H9 (cell line): ENCODE data around the gene ST6GALNAC2. TPM values are rescaled to one million over a fixed set of nuclear protein-coding genes. Genes with fewer than 3 reads are reported as not detected.

Experiments
- DNase-seq: peaks from one replicate; pipeline ENCODE4 v3.0.0-alpha.2; 2017
- H2AFZ ChIP-seq: one replicate; pipeline ENCODE4 v1.6.1; 2013; ENCODE audit warnings: mild to moderate bottlenecking, low read length, control low read depth, moderate library complexity
- H2AK5ac ChIP-seq: 2 replicates; pipeline ENCODE4 v1.6.1; 2013; ENCODE audit warnings: low read length, control low read depth, mixed read lengths; ENCODE audit not compliant: insufficient read length
- H2BK120ac ChIP-seq: one replicate; pipeline ENCODE4 v1.6.1; 2013; ENCODE audit warnings: low read depth, mild to moderate bottlenecking, low read length, control low read depth, inconsistent platforms; ENCODE audit not compliant: poor library complexity, severe bottlenecking
- H2BK12ac ChIP-seq: 2 replicates; pipeline ENCODE4 v1.6.1; 2013; ENCODE audit warnings: low read length, control low read depth, mixed read lengths, low read depth; ENCODE audit not compliant: insufficient read length
- H2BK15ac ChIP-seq: 2 replicates; pipeline ENCODE4 v1.6.1; 2013; ENCODE audit warnings: low read depth, low read length, control low read depth
- H2BK20ac ChIP-seq: one replicate; pipeline ENCODE4 v1.6.1; 2013; ENCODE audit warnings: low read depth, mild to moderate bottlenecking, low read length, control low read depth, inconsistent platforms; ENCODE audit not compliant: poor library complexity, severe bottlenecking
- H2BK5ac ChIP-seq: 2 replicates; pipeline ENCODE4 v1.6.1; 2013; ENCODE audit warnings: low read length, control low read depth, mixed read lengths; ENCODE audit not compliant: insufficient read length
- H3K14ac ChIP-seq: 2 replicates; pipeline ENCODE4 v1.6.1; 2013; ENCODE audit warnings: low read length, control low read depth; ENCODE audit not compliant: insufficient read depth
- H3K18ac ChIP-seq: 2 replicates; pipeline ENCODE4 v1.6.1; 2013; ENCODE audit warnings: low read depth, mild to moderate bottlenecking, mixed read lengths, low read length, control low read depth; ENCODE audit not compliant: insufficient read length
- H3K23ac ChIP-seq: 2 replicates; pipeline ENCODE4 v1.6.1; 2013; ENCODE audit warnings: low read length, control low read depth, mixed read lengths, low read depth; ENCODE audit not compliant: insufficient read length
- H3K23me2 ChIP-seq: 2 replicates; pipeline ENCODE4 v1.6.1; 2013; ENCODE audit warnings: low read depth, mild to moderate bottlenecking, mixed read lengths, low read length, control low read depth; ENCODE audit not compliant: insufficient read length, poor library complexity, severe bottlenecking
- H3K27ac ChIP-seq: 2 replicates; pipeline ENCODE4 v1.5.1; 2013; ENCODE audit warnings: low read length, control low read depth, mixed read lengths, low read depth; ENCODE audit not compliant: insufficient read length
- H3K27me3 ChIP-seq: 2 replicates; pipeline ENCODE4 v1.6.1; 2013; ENCODE audit warnings: low read length, control low read depth, inconsistent platforms; ENCODE audit not compliant: insufficient read depth
- H3K4ac ChIP-seq: 2 replicates; pipeline ENCODE4 v1.6.1; 2013; ENCODE audit warnings: low read depth, mild to moderate bottlenecking, control low read depth, inconsistent platforms, low read length, moderate library complexity
- H3K4me1 ChIP-seq: 2 replicates; pipeline ENCODE4 v1.6.1; 2013; ENCODE audit warnings: low read length, control low read depth, inconsistent platforms; ENCODE audit not compliant: insufficient read depth
- H3K4me2 ChIP-seq: 2 replicates; pipeline ENCODE4 v1.6.1; 2013; ENCODE audit warnings: low read length, control low read depth, mixed read lengths; ENCODE audit not compliant: insufficient read length, insufficient read depth
- H3K56ac ChIP-seq: 2 replicates; pipeline ENCODE4 v1.6.1; 2013; ENCODE audit warnings: low read depth, mild to moderate bottlenecking, mixed read lengths, low read length, control low read depth; ENCODE audit not compliant: insufficient read length
- H3K79me1 ChIP-seq: 2 replicates; pipeline ENCODE4 v1.6.1; 2013; ENCODE audit warnings: low read depth, mild to moderate bottlenecking, moderate library complexity, low read length, control low read depth, inconsistent platforms; ENCODE audit not compliant: insufficient read depth, poor library complexity, severe bottlenecking
- H3K79me2 ChIP-seq: 2 replicates; pipeline ENCODE4 v1.6.1; 2013; ENCODE audit warnings: low read length, control low read depth, inconsistent platforms; ENCODE audit not compliant: insufficient read depth
- H3K9ac ChIP-seq: 2 replicates; pipeline ENCODE4 v1.6.1; 2013; ENCODE audit warnings: low read length, control low read depth, mixed read lengths; ENCODE audit not compliant: insufficient read length; ENCODE audit errors: extremely low read depth
- H3K9me3 ChIP-seq: one replicate; pipeline ENCODE4 v1.6.1; 2013; ENCODE audit warnings: low read depth, low read length, inconsistent platforms; ENCODE audit not compliant: control insufficient read depth
- H3T11ph ChIP-seq: one replicate; pipeline ENCODE4 v1.6.1; 2013; ENCODE audit warnings: mild to moderate bottlenecking, low read length, control low read depth, inconsistent platforms
- H4K20me1 ChIP-seq: one replicate; pipeline ENCODE4 v1.6.1; 2013; ENCODE audit not compliant: control insufficient read depth, insufficient read length, insufficient read depth
- H4K5ac ChIP-seq: 2 replicates; pipeline ENCODE4 v1.6.1; 2013; ENCODE audit warnings: low read depth, mild to moderate bottlenecking, mixed read lengths, low read length, control low read depth; ENCODE audit not compliant: insufficient read length
- H4K8ac ChIP-seq: replicated peaks from 2 replicates; pipeline ENCODE4 v1.6.1; 2013; ENCODE audit warnings: low read length, control low read depth, mixed read lengths, low read depth; ENCODE audit not compliant: insufficient read length
- H4K91ac ChIP-seq: 2 replicates; pipeline ENCODE4 v1.6.1; 2013; ENCODE audit warnings: low read depth, mild to moderate bottlenecking, moderate library complexity, mixed read lengths, low read length, control low read depth; ENCODE audit not compliant: insufficient read length
- H3K27ac Mint-ChIP-seq, 3 experiments: 2 replicates in 2 of 3; 3 replicates in 1 of 3; pipeline ENCODE4 v1.8.0; 2020 to 2021; ENCODE audit warnings: mixed read lengths in 3 of 3, mild to moderate bottlenecking in 1 of 3, moderate library complexity in 1 of 3
- H3K27me3 Mint-ChIP-seq: 2 replicates; pipeline ENCODE4 v1.8.0; 2021; ENCODE audit warnings: low read depth, mild to moderate bottlenecking, moderate library complexity, mixed read lengths
- H3K36me3 Mint-ChIP-seq, 3 experiments: 2 replicates in 2 of 3; 3 replicates in 1 of 3; pipeline ENCODE4 v1.8.0; 2020 to 2021; ENCODE audit warnings: low read depth in 3 of 3, mixed read lengths in 3 of 3; ENCODE audit not compliant: insufficient read depth in 1 of 3
- H3K4me1 Mint-ChIP-seq, 2 experiments: 2 replicates each; pipeline ENCODE4 v1.8.0; 2020; ENCODE audit warnings: mixed read lengths in 2 of 2
- H3K4me3 Mint-ChIP-seq, 2 experiments: 2 replicates in 1 of 2; 3 replicates in 1 of 2; pipeline ENCODE4 v1.8.0; 2020 to 2021; ENCODE audit warnings: mild to moderate bottlenecking in 2 of 2, mixed read lengths in 2 of 2, moderate library complexity in 1 of 2
- H3K9me3 Mint-ChIP-seq, 2 experiments: 2 replicates in 1 of 2; 3 replicates in 1 of 2; pipeline ENCODE4 v1.8.0; 2020; ENCODE audit warnings: mild to moderate bottlenecking in 2 of 2, mixed read lengths in 2 of 2, moderate library complexity in 1 of 2
- CTCF ChIP-seq: fragments of 200-600 bp; sonication (generic); conservative IDR thresholded peaks from 3 replicates; pipeline ENCODE4 v1.8.0; 2021; ENCODE audit warnings: antibody characterized with exemption, mild to moderate bottlenecking
- WGBS: extraction: QIAGEN DNeasy Blood & Tissue Kit; methylation state at CpG from one replicate; pipeline ENCODE4 v1.1.7; 2013; ENCODE audit warnings: missing lambda C conversion rate, low lambda C conversion rate, mixed read lengths; ENCODE audit not compliant: insufficient read length; ENCODE audit errors: extremely low coverage; 5-methylcytosine and 5-hydroxymethylcytosine counted together
- total RNA-seq: library from RNA; stranded (reverse); gene quantifications from 2 replicates; pipeline ENCODE4 v1.2.1, GENCODE V29; 2021

ST6GALNAC2 gene
- total RNA-seq, 1 experiment from 2014 or later: 0.46 TPM

GRCh38 chr17:76586741-76587487, 1.3 kb upstream of the ST6GALNAC2 start:
- Histone ChIP-seq H3K79me1 (no peaks in the 10 kb centered on the region), H3K27me3 (peaks cover 36% of the 10 kb centered on the region; the same call in 1 of the 2 replicates), H4K91ac (no peak overlapping the region), H2BK12ac (no peak overlapping the region), H2BK20ac (no peak overlapping the region), H2BK15ac (no peak overlapping the region), H3K18ac (no peak overlapping the region), H3K23me2 (peaks cover 11% of the 10 kb centered on the region), H3K14ac (no peak overlapping the region), H2AFZ (no peak overlapping the region), H2BK5ac (no peak overlapping the region), H4K8ac (no peak overlapping the region), H3K79me2 (no peaks in the 10 kb centered on the region), H3K4ac (no peak overlapping the region), H4K20me1 (peaks cover 2% of the 10 kb centered on the region), H3T11ph (no peak overlapping the region), H3K9me3 (no peaks in the 10 kb centered on the region), H3K23ac (no peak overlapping the region), H3K4me2 (peak overlapping the region; percentile 67), H3K27ac (no peak overlapping the region), H2AK5ac (no peak overlapping the region), H4K5ac (no peak overlapping the region), H2BK120ac (no peak overlapping the region), H3K9ac (no peak overlapping the region), H3K56ac (no peak overlapping the region), H3K4me1 (no peaks in the 10 kb centered on the region; the same call in 1 of the 2 replicates)
- no peak for TF ChIP-seq CTCF
- H3K27ac Mint-ChIP-seq: no peak overlapping the region
- DNase-seq: no peak
- H3K9me3 Mint-ChIP-seq: peaks cover 2 to 7% of the 10 kb centered on the region in 2 experiments; a peak in 3 of 5 replicates
- no CpG with 5 or more reads among the region's 17 CpGs for WGBS
- no peaks in the 10 kb centered on the region; a peak in 1 of 7 replicates for H3K36me3 Mint-ChIP-seq
- peaks cover 71% of the 10 kb centered on the region for H3K27me3 Mint-ChIP-seq
- H3K4me1 Mint-ChIP-seq: peaks cover 20 to 27% of the 10 kb centered on the region in 2 experiments; a peak in 3 of 4 replicates
- H3K4me3 Mint-ChIP-seq: peak overlapping the region; percentile 48 to 73; a peak in 3 of 5 replicates
